CD4-positive, alpha-beta T cell treated with Interleukin-1 beta for 1 hour (primary cell): Measurements from ENCODE around the gene FYTTD1.

Experiments used
- DNase-seq, 2 donors: peaks; one replicate each; pipeline ENCODE4 v3.0.0-alpha.2; 2020 to 2022

FYTTD1 gene

DNA sequence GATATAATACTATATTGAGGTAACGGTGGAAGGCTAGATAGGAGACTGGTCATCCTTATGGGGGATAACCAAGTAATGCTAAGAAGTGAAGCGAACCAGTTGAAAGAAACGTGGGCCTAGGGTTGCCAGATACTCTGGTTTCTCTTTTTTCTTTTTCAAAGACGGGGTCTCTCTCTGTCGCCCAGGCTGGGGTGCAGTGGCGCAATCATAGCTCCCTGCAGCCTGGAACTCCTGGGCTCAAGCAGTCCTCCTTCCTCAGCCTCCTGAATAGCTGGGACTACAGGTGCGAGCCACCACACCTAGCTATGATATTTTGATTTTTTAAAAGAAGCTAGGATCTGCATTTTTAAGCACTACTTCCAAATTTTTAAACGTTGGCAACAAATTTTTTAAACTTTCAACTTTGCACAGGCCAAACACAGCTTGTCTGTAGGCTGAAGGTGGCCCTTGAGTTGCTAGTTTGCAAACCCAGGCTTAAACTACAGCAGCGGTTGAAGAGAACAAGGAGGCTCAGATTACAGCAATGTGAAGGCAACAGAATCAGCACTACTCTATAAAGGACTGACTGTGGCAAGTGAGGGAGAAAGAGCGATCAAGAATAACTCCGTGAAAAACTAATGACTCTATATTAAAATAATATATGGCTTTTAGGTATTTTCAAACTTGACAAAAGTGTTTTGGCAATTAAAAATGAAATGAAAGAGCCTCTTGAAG is 11.8 kb upstream of the FYTTD1 start:
- no peak for DNase-seq

DNA sequence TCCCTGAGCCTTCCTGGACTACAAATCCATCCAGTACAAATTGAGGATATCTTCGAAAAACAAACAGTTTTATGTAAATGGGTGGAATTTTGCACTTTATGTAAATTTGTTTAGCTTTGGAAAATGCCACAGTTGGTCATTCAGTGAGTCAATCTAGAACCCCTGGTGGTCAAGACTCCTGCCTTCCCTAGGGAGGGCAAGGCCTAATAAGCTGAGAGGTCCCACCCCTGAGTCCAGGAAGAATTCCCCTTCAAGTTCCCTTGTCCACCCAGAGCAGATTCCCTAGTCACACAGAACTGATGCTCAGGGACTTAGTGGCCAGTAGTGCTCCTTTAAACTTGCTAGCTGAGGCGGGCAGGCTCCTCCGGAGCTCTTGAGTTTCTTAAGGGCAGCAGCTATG is 6.9 kb upstream of the FYTTD1 start:
- no peak for DNase-seq

- DNase-seq: no peak
These were observed 3.5 kb upstream of the FYTTD1 start for GRCh38 chr3:197746209-197746608.

- peak in 1 of 2 donors; percentile 19 for DNase-seq
These were observed 2.9 kb upstream of the FYTTD1 start for GRCh38 chr3:197746801-197747237.

DNA sequence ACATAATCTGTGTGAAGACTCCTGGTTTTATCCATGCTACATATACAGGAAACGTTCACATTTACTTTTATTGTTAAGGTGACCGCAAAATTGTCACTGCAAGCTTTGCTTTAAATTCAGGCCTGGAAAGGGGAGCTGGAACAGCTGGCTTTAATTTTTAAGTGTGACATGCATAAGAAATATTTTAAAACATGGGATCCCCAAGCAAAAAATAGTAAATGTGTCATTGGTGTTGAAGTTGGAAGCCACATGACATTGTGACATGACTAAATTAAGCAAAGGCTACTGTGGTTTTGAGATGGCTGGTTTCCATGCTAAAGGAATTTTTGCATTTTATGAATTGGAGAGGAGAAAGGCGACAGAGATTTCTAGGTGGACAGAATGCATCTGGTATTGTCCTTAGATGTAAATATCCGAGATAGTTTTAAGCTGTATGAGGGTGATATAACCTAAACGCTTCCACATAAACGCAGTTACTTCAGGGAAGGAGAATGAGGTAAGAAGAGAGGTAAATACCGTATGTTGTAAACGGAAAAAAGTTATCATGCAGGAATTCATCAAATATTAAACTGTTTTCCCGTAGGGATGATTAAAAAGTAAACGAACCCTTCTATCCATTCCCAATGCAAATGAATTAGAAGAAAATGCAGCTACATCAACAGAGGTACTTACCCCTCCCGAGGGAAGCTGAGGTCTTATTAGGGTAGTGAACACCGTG is 927 bp upstream of the FYTTD1 start:
- no peak for DNase-seq

GRCh38 chr3:197749315-197749600 is 425 bp upstream of the FYTTD1 start:
- DNase-seq: peak in 1 of 2 donors; percentile 75

DNA sequence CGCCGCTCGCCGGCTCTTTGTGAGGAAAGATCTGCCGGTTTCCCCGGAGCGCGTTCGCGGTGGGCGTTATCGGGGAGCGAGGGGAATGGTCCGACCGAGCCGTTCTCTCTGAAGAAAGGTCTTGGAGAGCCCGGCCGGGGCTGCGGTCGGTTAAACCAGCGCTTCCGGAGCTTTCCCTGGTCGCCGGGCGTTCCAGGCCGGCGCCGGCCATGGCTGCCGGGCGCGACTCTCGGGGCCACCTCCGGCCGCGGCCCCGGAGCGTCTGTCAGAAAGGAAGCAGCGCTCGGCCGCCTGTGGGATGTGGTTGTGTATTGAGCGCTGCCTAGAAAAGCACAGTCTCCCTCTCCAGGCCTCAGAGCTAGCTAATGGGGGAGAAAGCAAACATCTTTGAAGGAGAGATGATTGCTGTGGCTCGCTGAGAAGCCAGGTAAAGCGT is 731 bp downstream of the FYTTD1 start:
- DNase-seq: peak; percentile 65 to 68

GRCh38 chr3:197750858-197751737 is 1.4 kb downstream of the FYTTD1 start:
- DNase-seq: peak; percentile 30 to 34

DNA sequence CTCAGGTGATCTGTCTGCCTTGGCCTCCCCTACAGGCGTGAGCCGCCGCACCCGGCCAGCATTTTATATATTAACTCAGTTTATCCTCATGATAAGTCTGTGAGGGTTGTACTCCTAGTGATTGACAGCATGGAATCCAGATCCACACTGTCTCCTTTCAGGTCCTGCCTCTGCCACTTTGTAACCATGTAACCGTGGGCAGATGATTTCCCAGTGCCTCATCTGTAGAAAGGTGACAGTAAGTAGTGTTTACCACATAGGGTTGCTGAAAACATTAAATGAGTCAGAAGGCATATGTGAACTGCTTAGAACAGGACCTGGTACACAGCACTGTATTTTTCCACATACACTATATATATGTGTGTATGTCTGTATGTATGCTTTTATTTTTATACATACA is 2.4 kb downstream of the FYTTD1 start:
- DNase-seq: no peak

GRCh38 chr3:197753263-197753662 is 3.6 kb downstream of the FYTTD1 start:
- DNase-seq: no peak

DNA sequence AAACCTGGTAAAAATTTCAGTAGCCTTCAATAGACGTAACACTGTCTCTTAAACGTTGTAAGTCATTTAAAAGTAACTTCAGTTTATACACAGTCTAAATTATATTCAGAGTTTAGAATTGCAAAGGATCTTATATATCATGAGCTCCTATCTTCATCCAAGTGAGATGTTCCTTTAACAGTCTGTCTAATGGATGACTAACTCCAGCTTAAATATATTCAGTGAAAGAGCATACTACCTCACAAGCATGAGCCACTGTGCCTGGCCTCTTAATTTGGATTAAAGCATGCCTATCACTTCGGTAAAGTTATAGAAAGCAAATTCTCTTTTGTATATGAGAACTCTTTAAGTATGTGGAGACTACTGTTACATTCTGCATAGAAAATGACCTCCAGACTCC is 7.0 kb downstream of the FYTTD1 start:
- DNase-seq: no peak

DNA sequence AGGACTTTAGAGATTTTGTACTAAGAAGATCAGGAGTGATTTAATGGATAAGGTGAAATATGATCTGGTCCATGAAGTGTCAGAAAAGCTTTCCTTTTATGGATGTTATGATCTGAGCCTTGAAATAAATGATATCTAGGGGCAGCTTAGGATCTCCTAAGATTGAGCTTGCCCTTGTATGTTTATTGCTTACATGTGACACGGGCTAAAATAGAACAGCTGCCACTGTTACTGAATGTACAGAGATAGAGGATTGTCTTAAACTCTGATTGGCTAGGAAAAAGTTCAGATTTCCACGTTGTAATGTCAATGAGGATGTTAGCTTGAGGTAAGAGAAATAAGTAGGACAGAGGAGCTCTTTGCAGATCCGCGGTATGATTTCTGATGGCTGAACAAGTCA is 8.8 kb downstream of the FYTTD1 start:
- DNase-seq: no peak

DNA sequence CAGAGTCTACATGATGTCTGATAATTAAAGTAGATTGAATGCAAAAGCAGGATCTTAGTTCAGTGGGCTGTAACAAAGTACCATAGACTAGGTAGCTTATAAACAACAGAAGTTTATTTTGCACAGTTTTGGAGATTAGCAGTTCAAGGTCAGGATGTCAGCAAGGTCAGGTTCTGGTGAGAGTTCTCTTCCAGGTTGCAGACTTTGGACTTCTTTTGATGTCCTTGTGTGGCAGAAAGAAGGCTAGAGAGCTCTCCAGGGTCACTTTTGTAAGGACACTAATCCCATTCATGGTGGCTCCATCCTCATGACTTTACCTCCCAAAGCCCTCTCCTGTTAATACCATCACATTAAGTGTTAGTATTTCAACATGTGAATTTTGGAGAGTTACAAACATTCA is 12.1 kb downstream of the FYTTD1 start:
- no peak for DNase-seq

GRCh38 chr3:197775317-197775716 is 25.6 kb downstream of the FYTTD1 start:
- no peak for DNase-seq

GRCh38 chr3:197782230-197782629 is 32.5 kb downstream of the FYTTD1 start:
- DNase-seq: no peak

- no peak for DNase-seq
These were observed 34.4 kb downstream of the FYTTD1 start for GRCh38 chr3:197784019-197784585.

DNA sequence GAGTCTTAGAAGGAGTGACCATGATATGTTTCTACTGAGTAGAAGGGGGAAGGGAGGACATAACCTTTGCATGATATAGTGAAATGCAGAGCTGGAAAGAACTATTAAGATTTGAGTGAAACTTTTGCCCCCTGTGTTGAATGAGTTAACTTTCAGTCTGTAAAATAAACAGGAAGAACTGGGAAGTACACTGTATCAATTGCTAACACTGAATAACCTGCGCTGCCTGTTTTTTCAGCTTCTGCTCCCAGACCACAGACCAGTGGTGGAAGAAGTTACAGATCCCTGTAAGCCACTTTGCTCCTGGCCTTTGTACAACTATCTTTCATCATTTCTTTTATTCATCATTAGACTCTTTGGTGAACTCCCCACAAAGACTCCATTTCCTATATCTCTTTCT is 37.7 kb downstream of the FYTTD1 start:
- DNase-seq: no peak

GRCh38 chr3:197789309-197789708 is 39.6 kb downstream of the FYTTD1 start:
- no peak for DNase-seq

- no peak for DNase-seq
These were observed 40.4 kb downstream of the FYTTD1 start for GRCh38 chr3:197790033-197790432.

DNA sequence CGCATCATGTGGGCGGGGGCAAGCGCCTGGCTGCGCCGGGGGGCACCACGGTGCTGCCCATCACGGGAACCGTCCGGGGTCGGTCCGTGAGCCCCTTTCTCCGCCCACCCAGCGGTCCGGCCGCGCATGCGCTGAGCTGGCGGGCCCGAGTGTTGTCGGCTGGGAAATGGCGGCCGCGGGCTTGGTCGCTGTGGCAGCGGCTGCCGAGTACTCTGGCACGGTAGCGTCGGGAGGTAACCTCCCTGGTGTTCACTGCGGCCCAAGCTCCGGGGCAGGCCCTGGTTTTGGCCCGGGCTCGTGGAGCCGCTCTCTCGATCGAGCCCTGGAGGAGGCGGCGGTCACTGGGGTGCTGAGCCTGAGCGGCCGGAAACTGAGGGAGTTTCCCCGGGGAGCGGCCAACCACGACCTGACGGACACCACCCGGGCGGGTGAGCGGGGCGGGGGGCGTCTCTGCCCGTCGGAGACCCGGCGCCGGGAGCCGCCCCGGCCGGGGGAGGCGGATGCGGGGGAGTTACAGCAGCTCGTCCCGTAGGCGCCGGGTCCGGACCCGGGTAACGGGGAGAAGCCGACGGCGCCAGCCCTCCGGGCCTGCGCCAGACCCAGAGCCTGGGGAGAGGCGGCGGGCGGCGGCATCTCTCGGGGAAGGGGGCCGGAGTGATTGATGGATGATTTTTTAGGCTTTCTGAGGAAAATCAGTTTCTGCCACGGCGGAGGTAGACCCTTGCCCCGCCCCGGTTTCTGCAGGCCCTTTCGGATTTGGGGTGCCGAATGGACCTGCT is 41.6 kb downstream of the FYTTD1 start, which contains the start of gene LRCH3:
LRCH3 (plus strand) TSS at position 142 of the 779 bp plus-strand sequence; CDS start at position 167, 25 bp downstream.
- DNase-seq: peak; percentile 83 to 86

DNA sequence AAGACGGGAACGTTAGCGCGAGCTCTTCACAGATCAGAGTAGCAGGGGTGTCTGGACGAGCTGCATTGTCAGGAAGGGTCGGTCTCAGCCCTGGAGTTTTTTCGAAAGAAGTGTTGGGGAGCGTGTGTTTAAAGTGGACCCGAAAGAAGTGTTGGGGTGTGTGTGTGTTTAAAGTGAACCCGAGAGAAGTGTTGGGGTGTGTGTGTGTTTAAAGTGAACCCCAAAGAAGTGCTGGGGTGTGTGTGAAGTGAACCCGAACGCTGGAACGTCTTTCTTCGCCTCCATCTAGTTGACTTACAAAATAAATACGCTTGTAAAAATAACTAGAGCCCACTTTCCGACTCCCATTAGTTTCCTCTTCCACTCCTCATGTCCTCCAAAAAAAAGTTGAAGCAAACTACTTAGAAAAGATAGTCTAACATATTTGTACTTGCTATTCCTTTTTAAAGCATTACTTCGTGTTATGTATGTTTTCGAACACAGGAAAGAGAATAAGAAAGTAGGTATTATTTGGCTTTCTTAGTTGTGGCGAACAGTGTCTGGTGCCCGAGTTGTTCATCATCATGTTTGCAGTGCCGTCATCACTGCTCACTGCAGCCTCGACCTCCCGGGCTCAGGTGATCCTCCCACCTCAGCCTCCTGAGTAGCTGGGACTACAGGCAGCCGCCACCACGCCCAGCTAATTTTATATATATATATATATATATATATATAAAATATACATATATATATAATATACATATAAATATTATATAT is 42.4 kb downstream of the FYTTD1 start:
- DNase-seq: peak; percentile 46 to 50

- DNase-seq: peak in 1 of 2 donors; percentile 33
These were observed 43.6 kb downstream of the FYTTD1 start for GRCh38 chr3:197793247-197793646.
